ENCODE results near the gene SFMBT2. TPM values are rescaled to one million over a fixed set of nuclear protein-coding genes. Genes with fewer than 3 reads are reported as not detected.

The SFMBT2 gene
- total RNA-seq, 1 experiment from 2014 or later, result 0.05 TPM

DNA sequence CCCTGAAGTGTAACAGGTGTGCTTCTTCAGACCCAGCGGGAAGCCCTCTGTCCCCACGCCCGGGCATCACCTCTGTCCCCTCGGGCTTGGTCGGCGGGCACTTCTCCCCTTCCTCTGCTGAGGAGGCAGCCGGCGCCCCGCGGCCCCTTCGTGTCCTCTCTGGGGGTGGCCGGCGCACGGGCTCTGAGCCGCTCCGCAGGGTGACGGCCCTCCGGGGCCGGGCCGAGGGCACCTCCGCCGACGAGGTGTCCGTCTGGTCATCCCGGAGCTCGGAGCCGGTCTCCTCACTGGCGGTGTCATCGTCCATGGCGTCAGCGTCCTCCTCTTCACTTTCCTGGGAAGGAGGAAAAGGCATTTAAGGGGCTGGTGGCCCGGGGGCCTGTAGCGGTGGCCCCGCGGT is 239.0 kb downstream of the SFMBT2 start:
- no peaks in the 10 kb centered on the region for H3K4me1 ChIP-seq (replicated peaks)
- H3K27me3 ChIP-seq (replicated peaks), result no peaks in the 10 kb centered on the region
- DNase-seq (ENCODE audit: low read depth in 1 of 2, low spot score in 2 of 2), result no peak
- H3K4me3 ChIP-seq, result no peak overlapping the region
- no peaks in the 10 kb centered on the region for H3K9me3 ChIP-seq (replicated peaks)
- no peaks in the 10 kb centered on the region for H3K36me3 ChIP-seq
- H3K27ac ChIP-seq, result no peak overlapping the region

DNA sequence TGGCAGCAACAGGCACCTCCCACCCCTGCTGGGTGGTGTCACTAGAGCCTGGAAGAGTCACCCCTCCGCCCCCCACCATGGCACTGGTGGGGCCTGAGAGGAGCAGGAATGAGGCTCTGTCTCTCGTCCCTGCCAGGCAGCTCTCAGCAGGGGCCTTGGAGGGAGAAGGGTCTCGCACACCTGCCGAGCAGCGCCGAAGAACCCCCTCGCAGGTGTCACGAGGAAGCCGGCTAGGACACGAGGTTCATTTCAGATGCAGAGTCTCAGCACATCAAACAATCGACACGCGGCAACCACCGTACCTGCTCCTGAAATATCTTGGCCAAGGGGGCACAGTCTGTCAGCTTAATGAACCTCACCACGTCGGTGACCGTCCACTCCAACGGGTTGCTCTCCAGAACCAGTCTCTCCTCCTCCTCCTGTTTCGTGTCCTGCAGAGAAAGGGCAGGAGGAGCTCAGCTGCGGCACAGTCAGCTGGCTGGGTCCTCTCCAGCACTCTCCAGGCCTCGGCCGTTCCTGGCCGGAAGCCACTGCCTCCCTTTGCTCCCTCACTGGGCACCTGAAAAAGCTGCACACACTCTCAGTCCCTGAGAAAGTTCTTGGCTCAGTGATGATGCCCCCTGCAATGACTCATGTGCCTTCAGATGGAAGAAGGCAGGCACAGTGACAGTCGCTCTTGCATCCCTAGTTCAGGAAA is 240.1 kb downstream of the SFMBT2 start:
- Histone ChIP-seq H3K9me3 (replicated peaks) (no peaks in the 10 kb centered on the region), H3K4me3 (no peak overlapping the region), H3K36me3 (no peaks in the 10 kb centered on the region), H3K4me1 (replicated peaks) (no peaks in the 10 kb centered on the region), H3K27me3 (replicated peaks) (no peaks in the 10 kb centered on the region), H3K27ac (no peak overlapping the region)
- no peak for DNase-seq (ENCODE audit: low read depth in 1 of 2, low spot score in 2 of 2)

DNA sequence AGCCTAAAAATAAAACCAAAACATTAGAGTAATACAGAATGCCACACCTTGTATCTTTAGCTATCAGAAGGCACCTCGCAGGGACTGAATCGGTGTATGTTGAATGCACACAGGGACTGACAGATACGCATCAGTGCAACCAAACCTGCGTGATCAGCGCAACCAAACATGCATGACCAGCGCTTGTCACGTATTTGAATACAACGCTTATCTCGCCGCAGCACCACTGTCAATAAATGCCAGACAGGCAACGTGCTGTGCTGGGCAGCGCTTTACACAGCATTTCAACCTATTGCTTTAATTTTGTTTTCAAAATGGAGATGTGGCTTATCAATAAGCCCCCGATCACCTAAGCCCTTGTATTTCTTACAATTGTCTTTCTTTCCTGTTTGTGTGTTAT is 242.4 kb downstream of the SFMBT2 start:
- Histone ChIP-seq H3K36me3 (no peaks in the 10 kb centered on the region), H3K4me3 (no peak overlapping the region), H3K27me3 (replicated peaks) (no peaks in the 10 kb centered on the region), H3K27ac (no peak overlapping the region), H3K4me1 (replicated peaks) (no peaks in the 10 kb centered on the region), H3K9me3 (replicated peaks) (no peaks in the 10 kb centered on the region)
- no peak for DNase-seq (ENCODE audit: low read depth in 1 of 2, low spot score in 2 of 2)

DNA sequence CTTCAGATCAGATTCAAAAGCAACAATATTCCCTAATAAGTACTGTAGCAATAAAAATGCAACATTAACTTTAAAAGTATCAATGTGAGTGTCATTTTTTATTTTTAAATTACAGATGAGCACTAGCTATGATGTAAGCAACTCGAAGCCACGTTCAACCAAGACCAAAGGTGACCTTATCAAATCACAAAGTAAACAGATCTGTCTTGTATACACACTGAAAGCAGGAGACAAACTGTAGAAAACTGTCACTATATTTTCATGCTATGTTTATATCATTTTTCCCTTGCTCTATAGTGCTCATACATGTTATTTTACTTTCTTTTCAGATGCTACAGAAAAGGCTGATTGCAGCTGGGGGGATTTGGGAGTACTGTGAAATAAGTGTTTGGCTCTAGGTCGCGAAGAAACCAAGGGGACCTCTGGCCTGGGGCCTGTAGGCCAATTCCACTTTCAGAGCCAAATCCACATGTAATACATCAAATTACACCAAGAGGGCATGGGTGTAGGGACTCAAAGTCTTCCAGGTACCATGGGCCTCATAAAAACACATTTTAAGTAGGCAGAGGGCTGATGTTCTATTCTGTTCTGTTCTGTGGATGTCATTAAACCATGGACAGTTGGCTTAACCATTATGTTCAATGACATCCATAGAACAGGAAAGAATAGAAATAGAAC is 245.2 kb downstream of the SFMBT2 start:
- no peaks in the 10 kb centered on the region for H3K4me1 ChIP-seq (replicated peaks)
- no peak overlapping the region for H3K4me3 ChIP-seq
- H3K9me3 ChIP-seq (replicated peaks), result no peaks in the 10 kb centered on the region
- no peaks in the 10 kb centered on the region for H3K27me3 ChIP-seq (replicated peaks)
- H3K36me3 ChIP-seq, result no peaks in the 10 kb centered on the region
- H3K27ac ChIP-seq, result no peak overlapping the region
- no peak for DNase-seq (ENCODE audit: low read depth in 1 of 2, low spot score in 2 of 2)

DNA sequence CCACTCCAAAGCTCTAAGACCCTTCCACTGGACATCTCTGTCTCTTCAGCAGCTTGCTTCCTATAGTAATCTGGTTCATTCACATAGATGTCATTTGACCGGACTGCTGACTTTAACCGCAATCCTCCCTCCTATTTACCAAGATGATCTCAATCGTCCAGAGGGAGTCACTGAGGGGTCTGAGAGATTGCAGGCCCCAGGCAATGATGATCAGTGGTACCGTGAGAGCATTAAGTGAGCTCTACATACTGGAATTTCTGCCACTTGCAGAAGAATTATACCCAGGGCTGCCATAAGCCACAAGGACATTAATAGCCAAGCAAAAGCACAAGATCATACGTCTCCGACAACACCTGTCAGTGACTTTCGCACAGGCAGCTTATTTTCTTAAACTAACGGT is 245.9 kb downstream of the SFMBT2 start:
- Histone ChIP-seq H3K4me3 (no peak overlapping the region), H3K9me3 (replicated peaks) (no peaks in the 10 kb centered on the region), H3K27me3 (replicated peaks) (no peaks in the 10 kb centered on the region), H3K4me1 (replicated peaks) (no peaks in the 10 kb centered on the region), H3K36me3 (no peaks in the 10 kb centered on the region), H3K27ac (no peak overlapping the region)
- DNase-seq (ENCODE audit: low read depth in 1 of 2, low spot score in 2 of 2), result no peak

DNA sequence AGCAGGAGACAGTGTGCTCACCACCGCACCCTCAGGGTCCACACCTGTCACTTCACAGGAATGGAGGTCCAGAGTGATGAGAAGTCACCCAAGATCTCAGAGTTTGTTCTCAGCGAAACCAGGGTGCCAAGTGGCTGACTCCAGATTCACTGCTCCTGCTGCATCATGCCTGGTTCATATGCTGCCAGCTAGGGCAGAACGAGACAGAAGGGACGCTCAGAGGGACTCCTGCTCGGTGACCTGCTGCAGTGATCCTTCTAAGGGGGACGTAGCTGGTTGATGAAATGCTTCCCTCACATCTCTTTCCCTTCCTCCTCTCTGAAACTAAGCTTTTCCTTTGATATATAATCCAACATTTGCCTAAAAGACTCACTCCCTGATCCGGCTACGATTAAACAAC is 248.5 kb downstream of the SFMBT2 start:
- no peaks in the 10 kb centered on the region for H3K9me3 ChIP-seq (replicated peaks)
- no peak overlapping the region for H3K27ac ChIP-seq
- H3K36me3 ChIP-seq, result no peaks in the 10 kb centered on the region
- no peaks in the 10 kb centered on the region for H3K27me3 ChIP-seq (replicated peaks)
- H3K4me3 ChIP-seq, result no peak overlapping the region
- DNase-seq (ENCODE audit: low read depth in 1 of 2, low spot score in 2 of 2), result no peak
- H3K4me1 ChIP-seq (replicated peaks), result no peaks in the 10 kb centered on the region

DNA sequence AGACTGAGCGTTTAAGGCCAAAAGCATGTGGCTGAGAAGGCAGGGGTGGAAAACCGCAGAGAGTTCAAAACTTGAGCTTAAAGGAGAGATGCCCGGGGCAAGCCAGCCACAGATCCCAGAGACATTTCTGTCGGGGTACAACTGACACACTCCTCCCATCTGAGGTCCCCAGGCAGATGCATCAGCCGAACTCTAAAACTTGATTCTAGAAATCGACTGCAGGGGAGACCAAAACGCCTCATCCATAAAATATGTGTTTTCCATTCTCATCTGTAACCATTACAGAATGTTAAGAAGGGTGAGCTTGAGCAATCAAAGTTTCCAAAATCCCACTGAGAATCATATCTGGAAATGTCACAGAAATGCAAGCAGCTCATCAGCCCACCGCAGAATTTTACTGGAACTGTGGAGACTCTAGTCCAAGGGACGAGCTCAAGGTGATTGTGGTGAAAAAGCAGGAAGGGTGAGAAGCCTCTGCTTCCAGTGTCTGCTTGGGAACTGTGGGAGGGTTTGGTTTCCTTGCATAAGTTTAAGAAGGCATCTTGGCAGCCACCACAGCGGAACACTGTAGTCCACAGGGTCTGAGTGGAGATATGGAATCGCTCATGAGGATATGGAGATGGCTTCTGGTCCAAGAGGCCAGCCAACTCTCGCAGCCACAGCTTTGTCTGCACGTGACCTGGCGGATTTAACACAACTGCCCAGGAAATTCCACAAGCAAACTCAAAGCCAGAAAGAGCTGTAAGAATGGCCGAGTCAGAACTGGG is 249.2 kb downstream of the SFMBT2 start:
- Histone ChIP-seq H3K36me3 (no peaks in the 10 kb centered on the region), H3K4me3 (no peak overlapping the region), H3K27ac (no peak overlapping the region), H3K9me3 (replicated peaks) (no peaks in the 10 kb centered on the region), H3K27me3 (replicated peaks) (no peaks in the 10 kb centered on the region), H3K4me1 (replicated peaks) (no peaks in the 10 kb centered on the region)
- no peak for DNase-seq (ENCODE audit: low read depth in 1 of 2, low spot score in 2 of 2)

DNA sequence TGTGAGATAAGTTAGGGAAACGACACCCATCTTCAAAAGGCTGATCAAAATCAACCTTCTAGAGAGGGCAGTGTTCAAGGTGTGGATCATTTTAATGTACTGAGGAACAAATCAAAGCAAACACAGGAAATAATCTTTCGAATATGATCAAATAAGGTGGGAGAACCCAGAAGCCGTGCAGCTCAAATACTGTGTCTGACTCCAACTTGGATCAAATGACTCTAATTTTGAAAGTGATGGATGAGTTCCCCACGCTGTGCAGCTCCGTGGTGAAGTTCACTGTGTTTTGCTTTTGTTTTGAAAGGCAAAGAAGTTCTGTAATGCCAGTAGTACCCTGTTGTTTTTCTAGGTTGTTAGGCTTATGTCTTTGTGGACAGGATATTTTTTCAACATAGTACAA is 250.9 kb downstream of the SFMBT2 start:
- DNase-seq (ENCODE audit: low read depth in 1 of 2, low spot score in 2 of 2), result no peak
- H3K27ac ChIP-seq, result no peak overlapping the region
- H3K4me3 ChIP-seq, result no peak overlapping the region
- H3K4me1 ChIP-seq (replicated peaks), result no peaks in the 10 kb centered on the region
- H3K9me3 ChIP-seq (replicated peaks), result no peaks in the 10 kb centered on the region
- no peaks in the 10 kb centered on the region for H3K36me3 ChIP-seq
- H3K27me3 ChIP-seq (replicated peaks), result no peaks in the 10 kb centered on the region

DNA sequence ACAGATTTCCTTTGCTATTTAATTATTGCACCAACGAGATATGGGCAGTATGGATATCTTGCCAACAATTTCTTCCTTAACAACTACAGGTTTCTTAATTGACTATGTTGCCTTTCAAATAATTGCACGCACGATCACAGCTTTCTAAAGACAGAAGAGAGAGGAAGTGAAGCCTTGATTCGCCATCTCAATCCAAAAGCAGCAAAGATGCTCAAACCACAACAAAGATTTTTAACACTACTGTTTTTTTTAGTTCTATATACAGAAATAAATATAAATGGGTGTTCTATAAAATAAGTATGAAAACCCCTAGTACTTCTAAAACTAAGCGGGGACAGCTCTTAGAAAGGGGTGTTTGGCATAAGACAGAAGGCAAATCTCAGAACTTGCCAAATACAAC is 251.3 kb downstream of the SFMBT2 start:
- Histone ChIP-seq H3K9me3 (replicated peaks) (no peaks in the 10 kb centered on the region), H3K4me1 (replicated peaks) (no peaks in the 10 kb centered on the region), H3K27ac (no peak overlapping the region), H3K27me3 (replicated peaks) (no peaks in the 10 kb centered on the region), H3K36me3 (no peaks in the 10 kb centered on the region), H3K4me3 (no peak overlapping the region)
- no peak for DNase-seq (ENCODE audit: low read depth in 1 of 2, low spot score in 2 of 2)

DNA sequence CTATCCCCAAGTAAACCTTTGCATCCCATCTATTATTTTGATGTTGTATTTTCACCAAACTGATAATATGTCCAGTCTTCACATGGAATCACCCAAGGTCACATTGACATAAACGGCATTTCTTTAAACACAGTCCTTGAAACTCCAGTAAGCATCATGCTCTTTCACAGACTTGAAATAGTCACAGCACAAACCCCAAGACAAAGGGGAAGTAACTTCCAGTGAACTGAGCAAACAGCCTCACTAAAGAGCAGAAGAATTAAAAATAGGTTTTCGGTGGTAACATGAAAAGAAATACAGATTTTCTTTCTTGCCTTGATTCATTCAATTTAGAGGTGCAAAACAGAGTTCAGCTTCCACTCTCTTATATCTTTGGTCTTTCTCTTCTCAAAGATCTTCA is 253.7 kb downstream of the SFMBT2 start:
- no peaks in the 10 kb centered on the region for H3K9me3 ChIP-seq (replicated peaks)
- no peak for DNase-seq (ENCODE audit: low read depth in 1 of 2, low spot score in 2 of 2)
- H3K4me1 ChIP-seq (replicated peaks), result no peaks in the 10 kb centered on the region
- H3K4me3 ChIP-seq, result no peak overlapping the region
- no peaks in the 10 kb centered on the region for H3K36me3 ChIP-seq
- H3K27me3 ChIP-seq (replicated peaks), result no peaks in the 10 kb centered on the region
- no peak overlapping the region for H3K27ac ChIP-seq

DNA sequence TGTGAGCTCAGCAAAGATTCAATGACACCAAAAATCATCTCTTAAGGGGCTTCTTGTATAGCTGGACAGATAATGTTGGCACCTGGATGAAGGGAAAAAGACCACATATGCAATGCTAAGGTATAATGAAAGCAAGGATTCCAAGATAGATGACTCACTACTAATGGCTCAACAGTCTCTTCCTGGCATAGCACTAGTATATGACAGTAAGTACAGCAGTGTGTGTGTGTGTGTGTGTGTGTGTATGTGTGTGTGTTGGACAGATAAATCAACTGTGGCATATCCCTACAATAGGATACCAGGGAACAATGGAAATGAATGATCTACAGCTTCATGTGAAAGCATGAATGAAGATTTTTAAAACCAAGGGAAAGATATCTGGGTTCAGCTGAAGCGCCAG is 257.1 kb downstream of the SFMBT2 start:
- H3K4me1 ChIP-seq (replicated peaks), result no peaks in the 10 kb centered on the region
- no peak overlapping the region for H3K27ac ChIP-seq
- DNase-seq (ENCODE audit: low read depth in 1 of 2, low spot score in 2 of 2), result no peak
- no peaks in the 10 kb centered on the region for H3K36me3 ChIP-seq
- H3K9me3 ChIP-seq (replicated peaks), result no peaks in the 10 kb centered on the region
- H3K27me3 ChIP-seq (replicated peaks), result no peaks in the 10 kb centered on the region
- no peak overlapping the region for H3K4me3 ChIP-seq

DNA sequence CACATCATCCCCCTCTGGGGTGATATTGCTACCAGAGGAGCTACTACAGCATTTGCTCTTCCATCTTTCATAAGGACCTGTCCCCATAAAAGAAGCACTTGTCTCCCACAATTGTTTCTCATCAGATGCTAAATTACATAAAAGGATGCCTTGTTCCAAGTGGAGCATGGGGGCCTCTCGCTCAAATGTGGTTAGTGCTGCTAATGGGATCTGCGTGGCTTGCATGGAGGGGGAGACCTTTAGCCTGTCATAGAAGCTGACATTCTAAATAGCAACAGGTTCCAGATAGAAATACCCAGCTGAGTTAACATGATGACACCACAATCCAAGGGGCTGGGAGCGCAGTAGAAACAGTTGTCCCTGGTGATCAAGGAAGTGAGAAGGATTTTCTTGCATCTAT is 257.9 kb downstream of the SFMBT2 start:
- no peak for DNase-seq (ENCODE audit: low read depth in 1 of 2, low spot score in 2 of 2)
- Histone ChIP-seq H3K36me3 (no peaks in the 10 kb centered on the region), H3K4me1 (replicated peaks) (no peaks in the 10 kb centered on the region), H3K27ac (no peak overlapping the region), H3K9me3 (replicated peaks) (no peaks in the 10 kb centered on the region), H3K27me3 (replicated peaks) (no peaks in the 10 kb centered on the region), H3K4me3 (no peak overlapping the region)

DNA sequence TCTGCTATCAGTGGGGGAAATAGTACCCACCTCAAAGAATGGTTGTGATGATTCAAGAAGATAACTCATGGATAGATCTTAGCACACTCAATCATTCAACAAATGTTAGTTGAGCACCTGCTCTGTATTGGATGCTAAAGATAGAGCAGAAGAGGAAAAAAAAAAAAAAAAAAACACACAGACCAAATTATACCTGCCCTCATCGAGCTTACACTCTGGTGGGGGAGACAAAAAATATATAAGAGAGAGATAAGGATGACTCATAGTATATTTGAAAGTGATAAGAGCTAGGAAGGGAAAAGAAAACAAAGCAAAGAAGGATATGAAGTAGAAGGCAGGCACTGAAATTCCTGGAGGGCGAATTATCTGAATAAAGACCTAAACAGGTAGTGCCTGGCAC is 258.5 kb downstream of the SFMBT2 start:
- DNase-seq (ENCODE audit: low read depth in 1 of 2, low spot score in 2 of 2), result no peak
- Histone ChIP-seq H3K27me3 (replicated peaks) (no peaks in the 10 kb centered on the region), H3K4me3 (no peak overlapping the region), H3K4me1 (replicated peaks) (no peaks in the 10 kb centered on the region), H3K27ac (no peak overlapping the region), H3K9me3 (replicated peaks) (no peaks in the 10 kb centered on the region), H3K36me3 (no peaks in the 10 kb centered on the region)

DNA sequence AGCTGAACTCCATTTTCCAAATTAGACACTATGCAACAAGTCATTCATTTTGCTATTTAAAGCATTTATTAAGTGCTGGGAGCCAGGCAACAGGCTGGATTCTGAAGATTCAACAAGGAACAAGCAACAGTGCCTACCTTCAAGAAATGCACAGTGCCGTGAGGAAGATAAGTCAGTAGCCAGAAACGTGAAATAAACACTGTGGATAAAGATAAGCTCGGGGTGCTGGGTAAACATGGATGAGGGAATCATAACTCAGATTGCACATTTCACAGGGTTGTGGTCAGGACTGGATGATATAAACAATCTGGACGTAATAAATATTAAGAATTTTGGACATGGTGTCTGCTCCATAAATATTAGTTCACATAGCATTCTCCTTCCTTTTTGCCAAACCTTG is 259.3 kb downstream of the SFMBT2 start:
- DNase-seq (ENCODE audit: low read depth in 1 of 2, low spot score in 2 of 2), result no peak
- no peak overlapping the region for H3K27ac ChIP-seq
- no peaks in the 10 kb centered on the region for H3K9me3 ChIP-seq (replicated peaks)
- H3K27me3 ChIP-seq (replicated peaks), result no peaks in the 10 kb centered on the region
- no peak overlapping the region for H3K4me3 ChIP-seq
- H3K4me1 ChIP-seq (replicated peaks), result no peaks in the 10 kb centered on the region
- no peaks in the 10 kb centered on the region for H3K36me3 ChIP-seq
